Measurements from ENCODE around the gene UGP2. TPM values are rescaled to one million over a fixed set of nuclear protein-coding genes. Genes with fewer than 3 reads are reported as not detected.

Gene UGP2
- total RNA-seq, 1 experiment from 2014 or later, result 55.8 TPM

GRCh38 chr2:63814114-63814513 lies 27.6 kb upstream of the UGP2 start:
- intact Hi-C loops (cut with micrococcal nuclease), result no loop called here
- Histone ChIP-seq H2AFZ (ENCODE audit: low read length) (no peak overlapping the region), H3K4me2 (ENCODE audit: low read length) (no peak overlapping the region), H3K9me2 (replicated peaks; ENCODE audit: low read length) (no peaks in the 10 kb centered on the region), H3K9ac (ENCODE audit: low read length) (no peak overlapping the region), H3K36me3 (ENCODE audit: low read depth, low read length) (no peaks in the 10 kb centered on the region), H4K20me1 (ENCODE audit: low read length) (no peaks in the 10 kb centered on the region), H3K27me3 (ENCODE audit: low read length) (no peaks in the 10 kb centered on the region), H3K9me3 (ENCODE audit: low read length) (no peaks in the 10 kb centered on the region), H3K27ac (ENCODE audit: low read length) (no peak overlapping the region), H3K79me2 (ENCODE audit: low read length) (no peaks in the 10 kb centered on the region), H3K4me3 (ENCODE audit: low read length) (no peak overlapping the region), H3F3A (ENCODE audit: low read length, unreplicated experiment) (no peaks in the 10 kb centered on the region), H3K4me1 (ENCODE audit: insufficient read depth, low read length) (no peaks in the 10 kb centered on the region)
- ATAC-seq (no peak), DNase-seq (no peak)
- BruUV-seq (replicated peaks), result no TSS peak
- CTCF ChIA-PET, result no interaction called here
- POLR2A ChIA-PET (ENCODE audit: unreplicated experiment), result no interaction called here
- TF ChIP-seq, protein P1, sequence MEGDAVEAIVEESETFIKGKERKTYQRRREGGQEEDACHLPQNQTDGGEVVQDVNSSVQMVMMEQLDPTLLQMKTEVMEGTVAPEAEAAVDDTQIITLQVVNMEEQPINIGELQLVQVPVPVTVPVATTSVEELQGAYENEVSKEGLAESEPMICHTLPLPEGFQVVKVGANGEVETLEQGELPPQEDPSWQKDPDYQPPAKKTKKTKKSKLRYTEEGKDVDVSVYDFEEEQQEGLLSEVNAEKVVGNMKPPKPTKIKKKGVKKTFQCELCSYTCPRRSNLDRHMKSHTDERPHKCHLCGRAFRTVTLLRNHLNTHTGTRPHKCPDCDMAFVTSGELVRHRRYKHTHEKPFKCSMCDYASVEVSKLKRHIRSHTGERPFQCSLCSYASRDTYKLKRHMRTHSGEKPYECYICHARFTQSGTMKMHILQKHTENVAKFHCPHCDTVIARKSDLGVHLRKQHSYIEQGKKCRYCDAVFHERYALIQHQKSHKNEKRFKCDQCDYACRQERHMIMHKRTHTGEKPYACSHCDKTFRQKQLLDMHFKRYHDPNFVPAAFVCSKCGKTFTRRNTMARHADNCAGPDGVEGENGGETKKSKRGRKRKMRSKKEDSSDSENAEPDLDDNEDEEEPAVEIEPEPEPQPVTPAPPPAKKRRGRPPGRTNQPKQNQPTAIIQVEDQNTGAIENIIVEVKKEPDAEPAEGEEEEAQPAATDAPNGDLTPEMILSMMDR (conservative IDR thresholded peaks at IDR 0.05; ENCODE audit: low read depth, low read length), result no peak
- TF ChIP-seq EZH2 (IDR thresholded peaks at IDR 0.05; ENCODE audit: low read length, unreplicated experiment) (no peak), EZH2phosphoT487 (IDR thresholded peaks at IDR 0.05; ENCODE audit: borderline replicate concordance, low read length) (no peak)

DNA sequence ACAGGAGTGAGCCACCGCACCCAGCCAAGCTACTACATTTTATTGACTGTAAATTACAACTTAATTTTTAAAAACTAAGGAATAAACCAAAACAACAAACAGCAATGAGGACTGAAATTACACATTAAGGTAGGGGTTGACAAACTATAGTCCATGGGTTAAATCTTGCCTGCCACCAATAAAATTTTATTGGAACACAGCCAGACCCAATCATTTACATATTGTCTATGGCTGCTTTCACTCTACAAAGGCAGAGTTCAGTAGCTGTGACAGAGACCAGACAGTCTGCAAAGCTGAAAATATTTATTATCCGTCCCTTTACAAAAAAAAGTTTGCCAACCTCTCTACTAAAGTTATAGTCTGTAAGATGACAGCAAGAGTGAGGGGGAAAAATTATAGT lies 24.3 kb upstream of the UGP2 start:
- CTCF ChIA-PET, result no interaction called here
- DNase-seq (no peak), ATAC-seq (no peak)
- Histone ChIP-seq H3K9ac (ENCODE audit: low read length) (no peak overlapping the region), H2AFZ (ENCODE audit: low read length) (no peak overlapping the region), H3K4me1 (ENCODE audit: insufficient read depth, low read length) (no peaks in the 10 kb centered on the region), H4K20me1 (ENCODE audit: low read length) (no peaks in the 10 kb centered on the region), H3F3A (ENCODE audit: low read length, unreplicated experiment) (no peaks in the 10 kb centered on the region), H3K27me3 (ENCODE audit: low read length) (no peaks in the 10 kb centered on the region), H3K79me2 (ENCODE audit: low read length) (no peaks in the 10 kb centered on the region), H3K4me2 (ENCODE audit: low read length) (no peak overlapping the region), H3K27ac (ENCODE audit: low read length) (no peak overlapping the region), H3K9me3 (ENCODE audit: low read length) (no peaks in the 10 kb centered on the region), H3K4me3 (ENCODE audit: low read length) (no peak overlapping the region), H3K36me3 (ENCODE audit: low read depth, low read length) (no peaks in the 10 kb centered on the region), H3K9me2 (replicated peaks; ENCODE audit: low read length) (no peaks in the 10 kb centered on the region)
- intact Hi-C loops (cut with micrococcal nuclease), result no loop called here
- TF ChIP-seq, protein P1 (conservative IDR thresholded peaks at IDR 0.05; ENCODE audit: low read depth, low read length), result no peak
- TF ChIP-seq EZH2 (IDR thresholded peaks at IDR 0.05; ENCODE audit: low read length, unreplicated experiment) (no peak), EZH2phosphoT487 (IDR thresholded peaks at IDR 0.05; ENCODE audit: borderline replicate concordance, low read length) (no peak)
- POLR2A ChIA-PET (ENCODE audit: unreplicated experiment), result no interaction called here
- BruUV-seq (replicated peaks), result no TSS peak

GRCh38 chr2:63818271-63818670 lies 23.4 kb upstream of the UGP2 start:
- intact Hi-C loops (cut with micrococcal nuclease), result no loop called here
- Histone ChIP-seq H3K36me3 (ENCODE audit: low read depth, low read length) (no peaks in the 10 kb centered on the region), H3K27me3 (ENCODE audit: low read length) (no peaks in the 10 kb centered on the region), H3K27ac (ENCODE audit: low read length) (no peak overlapping the region), H3F3A (ENCODE audit: low read length, unreplicated experiment) (no peaks in the 10 kb centered on the region), H3K4me3 (ENCODE audit: low read length) (no peak overlapping the region), H4K20me1 (ENCODE audit: low read length) (no peaks in the 10 kb centered on the region), H3K79me2 (ENCODE audit: low read length) (no peaks in the 10 kb centered on the region), H3K4me2 (ENCODE audit: low read length) (no peak overlapping the region), H3K9me2 (replicated peaks; ENCODE audit: low read length) (no peaks in the 10 kb centered on the region), H3K9ac (ENCODE audit: low read length) (no peak overlapping the region), H3K4me1 (ENCODE audit: insufficient read depth, low read length) (no peaks in the 10 kb centered on the region), H3K9me3 (ENCODE audit: low read length) (no peaks in the 10 kb centered on the region), H2AFZ (ENCODE audit: low read length) (no peak overlapping the region)
- POLR2A ChIA-PET (ENCODE audit: unreplicated experiment), result no interaction called here
- DNase-seq (no peak), ATAC-seq (no peak)
- CTCF ChIA-PET, result no interaction called here
- no TSS peak for BruUV-seq (replicated peaks)
- TF ChIP-seq, protein P1 (conservative IDR thresholded peaks at IDR 0.05; ENCODE audit: low read depth, low read length), result no peak

All from PC-3 (cell line).